ENCODE data around the gene PRR23B.

The PRR23B gene

GRCh38 chr3:138974462-138974861 lies 46.3 kb downstream of the PRR23B start:
- DNase-seq (ENCODE audit: low read depth): peak; percentile 33

- no peak for DNase-seq (ENCODE audit: low read depth)
Observed at GRCh38 chr3:138972941-138973340, 47.8 kb downstream of the PRR23B start.

GRCh38 chr3:138971766-138972320 lies 48.9 kb downstream of the PRR23B start:
- no peak for DNase-seq (ENCODE audit: low read depth)

Measured in EH (cell line).